GM21529 (cell line): ENCODE data around the gene VTI1B.
A peak's percentile ranks its signal among the peaks of the same experiment; 100 is the strongest.
"Not testable (repeated sequence)": the region's sequence is repeated elsewhere in the genome, so short reads cannot be mapped to it uniquely, and the experiment has no call there.

Source experiments
- ATAC-seq: cut with Tn5 transposase; IDR thresholded peaks from one replicate; pipeline ENCODE4 v1.9.1; 2021; ENCODE audit not compliant: unreplicated experiment

VTI1B gene

GRCh38 chr14:67674480-67675218 lies at the start of gene VTI1B:
Gene VTI1B (minus strand): TSS chr14:67674632. CDS start chr14:67674489, 143 bp downstream.
- peak; percentile 90 for ATAC-seq

- ATAC-seq, result no peak
Observed at GRCh38 chr14:67722293-67722692, 47.9 kb upstream of the VTI1B start.

GRCh38 chr14:67721875-67722274 lies 47.4 kb upstream of the VTI1B start:
- no peak for ATAC-seq

GRCh38 chr14:67719866-67720265 lies 45.4 kb upstream of the VTI1B start:
- no peak for ATAC-seq

- ATAC-seq, result not testable (repeated sequence)
Observed at GRCh38 chr14:67719385-67719784, 45.0 kb upstream of the VTI1B start.

- no peak for ATAC-seq
Observed at GRCh38 chr14:67718265-67718664, 43.8 kb upstream of the VTI1B start.

GRCh38 chr14:67717048-67717447 lies 42.6 kb upstream of the VTI1B start:
- ATAC-seq, result no peak

- ATAC-seq, result no peak
Observed at GRCh38 chr14:67710209-67710608, 35.8 kb upstream of the VTI1B start.

- ATAC-seq, result not testable (repeated sequence)
Observed at GRCh38 chr14:67709796-67710195, 35.4 kb upstream of the VTI1B start.

- ATAC-seq, result not testable (repeated sequence)
Observed at GRCh38 chr14:67709346-67709745, 34.9 kb upstream of the VTI1B start.

- no peak for ATAC-seq
Observed at GRCh38 chr14:67705211-67705610, 30.8 kb upstream of the VTI1B start.

GRCh38 chr14:67704484-67705089 lies 30.2 kb upstream of the VTI1B start:
- ATAC-seq, result peak; percentile 63

- ATAC-seq, result no peak
Observed at GRCh38 chr14:67703997-67704396, 29.6 kb upstream of the VTI1B start.

GRCh38 chr14:67701492-67701891 lies 27.1 kb upstream of the VTI1B start, which contains the start of gene RDH12:
Gene RDH12 (plus strand): TSS chr14:67701886. CDS start chr14:67722643, 20,757 bp downstream.
- not testable (repeated sequence) for ATAC-seq

GRCh38 chr14:67698179-67698578 lies 23.7 kb upstream of the VTI1B start:
- no peak for ATAC-seq

- no peak for ATAC-seq
Observed at GRCh38 chr14:67697006-67697405, 22.6 kb upstream of the VTI1B start.

GRCh38 chr14:67695394-67695949 lies 21.0 kb upstream of the VTI1B start, which contains the start of gene RDH11:
Gene RDH11 (minus strand): TSS chr14:67695764. CDS start chr14:67695703, 61 bp downstream.
- peak; percentile 87 for ATAC-seq

GRCh38 chr14:67694791-67695393 lies 20.5 kb upstream of the VTI1B start:
- ATAC-seq, result peak; percentile 86

- no peak for ATAC-seq
Observed at GRCh38 chr14:67690011-67690410, 15.6 kb upstream of the VTI1B start.

GRCh38 chr14:67683842-67684241 lies 9.4 kb upstream of the VTI1B start:
- ATAC-seq, result no peak

GRCh38 chr14:67680941-67681340 lies 6.5 kb upstream of the VTI1B start:
- no peak for ATAC-seq
